Omental fat pad (tissue), 4 donors: Measurements from ENCODE around the gene HLA-DMB. TPM values are rescaled to one million over a fixed set of nuclear protein-coding genes. Genes with fewer than 3 reads are reported as not detected.

ENCODE experiments used
- ATAC-seq: fragments of 150-250 bp; one replicate; pipeline ENCODE4 v1.9.1; 2016; ENCODE audit warnings: mild to moderate bottlenecking, moderate library complexity; ENCODE audit not compliant: low FRiP score
- DNase-seq: peaks from one replicate; pipeline ENCODE4 v3.0.0-alpha.2; 2019; ENCODE audit warnings: low spot score
- CTCF ChIP-seq, 3 donors: fragments of 450-650 bp; IDR thresholded peaks; one replicate each; pipeline ENCODE4 v1.5.1; 2016 to 2017; ENCODE audit warnings: antibody characterized with exemption in 3 of 3, mild to moderate bottlenecking in 3 of 3, moderate library complexity in 2 of 3
- small RNA-seq: library from RNA; depleted of rRNA; stranded (forward); fragments of <200 nt; gene quantifications from one replicate; pipeline ENCODE3, GENCODE V24; 2016
- total RNA-seq, 4 donors: library from RNA; depleted of rRNA; stranded (reverse); fragments of >200 nt; gene quantifications; one replicate each; pipeline ENCODE4 v1.1.0, GENCODE V29; 2016

HLA-DMB gene
- total RNA-seq, 4 donors from 2014 or later: 18.4 to 79.6 (median 35.0) TPM

- no peak for TF ChIP-seq CTCF (IDR thresholded peaks at IDR 0.05)
- DNase-seq (no peak), ATAC-seq (no peak)
These were observed 53.2 kb downstream of the HLA-DMB start for GRCh38 chr6:32887616-32888015.

DNA sequence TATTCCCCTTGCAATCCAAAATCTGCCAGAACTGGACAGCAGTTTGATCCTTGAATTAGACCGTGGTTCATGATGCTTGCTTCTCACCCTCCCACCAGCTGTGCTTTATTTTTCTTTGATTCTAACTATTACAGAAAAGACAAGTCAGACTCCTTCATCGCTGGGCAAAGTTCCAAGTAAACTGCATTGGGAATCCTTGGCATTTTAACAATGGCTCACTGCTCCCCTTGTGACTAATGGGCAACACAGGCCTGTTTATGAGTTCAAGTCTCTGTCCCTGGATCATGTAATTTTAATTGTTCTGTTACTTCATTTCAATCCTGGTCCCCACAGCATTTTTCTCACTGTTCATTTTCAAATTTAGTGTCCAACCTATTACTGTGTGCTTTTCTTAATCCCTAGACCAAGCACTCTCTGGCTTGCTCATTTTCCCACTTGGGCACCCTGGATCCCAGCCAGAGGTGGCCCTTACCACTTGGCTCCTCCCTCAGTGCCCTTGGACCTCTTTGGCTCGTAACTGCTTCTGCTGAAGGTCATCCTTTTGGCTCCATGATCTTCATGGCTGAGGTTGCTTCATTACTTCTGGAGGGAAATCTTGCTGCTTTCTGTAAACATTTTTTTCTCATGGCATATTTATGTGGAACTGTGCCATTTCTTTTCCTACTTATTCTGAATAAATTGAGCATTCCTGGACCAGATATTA, 54.0 kb downstream of the HLA-DMB start:
- ATAC-seq: peak; percentile 33
- no peak for TF ChIP-seq CTCF (IDR thresholded peaks at IDR 0.05)
- DNase-seq: no peak

DNA sequence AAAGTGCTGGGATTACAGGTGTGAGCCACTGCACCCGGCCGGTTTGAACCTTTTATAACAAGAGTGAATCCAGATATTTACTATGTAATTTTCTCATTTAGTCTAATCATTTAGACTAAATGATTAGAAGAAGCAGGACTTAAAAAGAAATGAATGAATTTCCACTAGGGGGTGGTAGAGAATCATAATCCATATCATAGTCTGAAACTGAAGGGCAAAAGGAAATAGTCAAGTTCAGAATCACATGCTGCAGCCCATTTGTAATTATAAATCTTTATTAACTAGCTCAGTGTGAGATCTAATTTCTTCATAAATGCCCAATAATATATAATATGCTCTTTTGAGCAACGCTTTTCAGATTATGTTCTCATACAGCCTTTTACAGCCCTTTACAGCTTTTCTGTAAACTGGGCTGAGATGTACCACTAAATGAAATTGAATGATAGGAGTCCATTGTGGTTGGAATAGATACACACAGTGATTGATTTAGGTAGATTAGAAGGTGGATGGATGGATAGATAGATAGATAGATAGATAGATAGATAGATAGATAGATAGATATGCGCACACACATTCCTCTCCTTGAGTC, 55.0 kb downstream of the HLA-DMB start:
- DNase-seq (no peak), ATAC-seq (no peak)
- no peak for TF ChIP-seq CTCF (IDR thresholded peaks at IDR 0.05)

Small RNAs within 50 kb of the gene (small RNA-seq; reads per million reads assigned to genes)
- gene HLA-Z: not detected

Other genes with a start within 250 kb of the HLA-DMB start
- 1 to 10 TPM in 1 of 4 donors, under 1 TPM in 2, not detected in 1; 0.56 to 2.4 (median 0.96) TPM for gene HLA-DQA2, start 199.6 kb downstream of the HLA-DMB start, total RNA-seq
- gene HLA-DQB2, start 177.5 kb downstream of the HLA-DMB start, total RNA-seq: 1 to 10 TPM in 2 of 4 donors, under 1 TPM in 1, not detected in 1; 0.96 to 7.4 (median 2.6) TPM
- 1 to 10 TPM in 2 of 4 donors, under 1 TPM in 1, not detected in 1; 0.56 to 2.8 (median 1.6) TPM for gene HLA-DOB, start 124.0 kb downstream of the HLA-DMB start, total RNA-seq
- 10 to 100 TPM; 10.1 to 54.5 (median 20.0) TPM for gene TAP2, start 102.3 kb downstream of the HLA-DMB start, total RNA-seq
- 10 to 100 TPM; 38.5 to 71.2 (median 42.3) TPM for gene PSMB8, start 97.0 kb downstream of the HLA-DMB start, total RNA-seq
- gene TAP1, start 87.3 kb downstream of the HLA-DMB start, total RNA-seq: 100 to 1,000 TPM in 1 of 4 donors, 10 to 100 TPM in 3; 30.5 to 128 (median 55.6) TPM
- gene PSMB9, start 86.8 kb downstream of the HLA-DMB start, total RNA-seq: 10 to 100 TPM; 22.2 to 84.2 (median 23.8) TPM
- 10 to 100 TPM; 27.6 to 81.7 (median 55.7) TPM for gene HLA-DMA, start 12.1 kb upstream of the HLA-DMB start, total RNA-seq
- 100 to 1,000 TPM; 133 to 257 (median 154) TPM for gene BRD2, start 27.6 kb upstream of the HLA-DMB start, total RNA-seq
- gene HLA-DOA, start 68.6 kb upstream of the HLA-DMB start, total RNA-seq: 10 to 100 TPM in 2 of 4 donors, 1 to 10 TPM in 2; 1.0 to 20.8 (median 6.8) TPM
- 100 to 1,000 TPM in 3 of 4 donors, 10 to 100 TPM in 1; 20.4 to 211 (median 137) TPM for gene HLA-DPA1, start 132.6 kb upstream of the HLA-DMB start, total RNA-seq
- 100 to 1,000 TPM in 3 of 4 donors, 10 to 100 TPM in 1; 29.2 to 120 (median 101) TPM for gene HLA-DPB1, start 135.0 kb upstream of the HLA-DMB start, total RNA-seq